ENCODE measurements around the gene NSD2.

The NSD2 gene

DNA sequence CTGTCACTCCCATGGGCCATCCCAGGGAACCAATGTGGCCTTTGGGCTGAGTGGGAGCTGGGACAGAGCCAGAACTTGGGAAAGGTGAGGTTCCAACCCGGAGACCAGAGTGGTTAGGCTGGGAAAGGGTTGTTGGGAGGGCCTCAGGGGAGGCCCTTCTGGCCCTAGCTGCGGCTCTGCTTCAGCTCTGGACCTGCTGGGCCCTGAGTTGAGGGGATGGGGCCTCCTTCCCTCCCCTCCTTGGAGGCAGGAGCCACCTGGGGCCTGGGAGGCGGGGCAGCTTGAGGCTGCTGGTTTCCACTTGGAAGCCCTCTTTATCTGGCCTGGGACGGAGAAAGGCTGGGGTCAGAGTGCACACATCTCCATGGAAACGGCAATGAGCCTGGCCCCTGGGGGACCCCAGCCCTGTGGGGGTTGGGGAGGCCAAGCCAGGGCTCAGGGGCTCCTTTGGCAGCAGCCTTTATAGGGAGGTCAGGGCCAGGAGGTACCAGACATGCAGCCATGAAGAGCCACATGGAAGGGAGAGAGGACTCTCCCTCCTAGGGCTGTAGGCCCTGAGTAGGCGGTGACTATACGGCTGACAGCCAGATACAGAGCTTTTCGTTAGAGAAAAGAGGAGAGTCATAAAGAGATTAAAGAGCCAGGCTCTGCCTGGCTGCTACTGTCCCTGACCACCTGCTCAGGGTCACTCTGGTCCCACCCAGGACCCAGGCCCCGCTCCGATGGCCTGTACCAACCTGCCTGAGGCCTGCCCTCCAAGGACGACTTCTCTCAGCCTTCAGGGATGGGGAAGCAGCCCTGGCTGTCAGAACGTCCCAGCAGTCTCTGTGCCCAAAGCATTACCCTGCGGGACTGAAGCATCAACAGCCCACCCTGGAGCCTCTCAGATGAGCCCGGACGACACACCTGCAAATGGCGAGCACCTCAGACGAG is 6.9 kb upstream of the NSD2 start:
- DNase-seq (ENCODE audit: low spot score): no peak

DNA sequence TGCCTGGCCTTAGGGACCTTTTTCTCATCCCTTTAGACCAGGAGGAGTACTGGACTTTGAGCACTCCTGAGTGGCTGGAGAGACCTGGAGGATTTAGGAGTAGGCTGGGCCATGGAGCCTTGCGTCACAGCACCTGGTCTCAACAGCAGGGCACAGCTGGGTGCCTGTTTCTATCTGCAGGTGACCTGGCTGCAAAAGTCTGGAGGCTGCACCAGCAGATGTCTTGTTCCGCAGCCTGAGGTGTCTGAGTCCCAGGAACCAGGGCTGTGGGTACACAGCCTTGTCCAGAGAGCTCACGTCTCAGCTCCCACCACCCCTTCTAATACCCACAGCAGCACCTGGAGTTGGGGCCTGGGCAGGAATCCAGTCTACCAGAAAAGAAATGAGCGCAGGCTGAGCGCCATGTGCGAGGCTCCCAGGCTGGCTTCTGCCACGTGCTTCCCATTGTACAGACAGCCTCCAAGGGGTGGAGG is 5.0 kb upstream of the NSD2 start:
- DNase-seq (ENCODE audit: low spot score): no peak

DNA sequence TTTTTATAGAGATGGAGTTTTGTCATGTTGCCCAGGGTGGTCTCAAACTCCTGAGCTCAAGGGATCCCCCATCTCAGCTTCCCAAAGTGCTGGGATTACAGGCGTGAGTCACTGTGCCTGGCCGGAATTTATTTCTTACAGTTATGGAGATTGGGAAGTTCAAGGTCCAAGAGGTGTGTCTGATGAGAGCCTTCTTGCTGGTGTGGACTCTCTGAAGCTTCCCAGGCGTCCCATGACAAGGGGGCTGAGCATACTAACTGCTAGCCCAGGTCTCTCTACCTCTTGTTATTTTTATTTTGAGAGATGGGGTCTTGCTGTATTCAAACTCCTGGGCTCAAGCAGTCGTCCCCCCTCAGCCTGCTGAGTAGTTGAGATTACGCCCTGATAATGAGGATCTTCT is 2.9 kb upstream of the NSD2 start:
- DNase-seq (ENCODE audit: low spot score): no peak

DNA sequence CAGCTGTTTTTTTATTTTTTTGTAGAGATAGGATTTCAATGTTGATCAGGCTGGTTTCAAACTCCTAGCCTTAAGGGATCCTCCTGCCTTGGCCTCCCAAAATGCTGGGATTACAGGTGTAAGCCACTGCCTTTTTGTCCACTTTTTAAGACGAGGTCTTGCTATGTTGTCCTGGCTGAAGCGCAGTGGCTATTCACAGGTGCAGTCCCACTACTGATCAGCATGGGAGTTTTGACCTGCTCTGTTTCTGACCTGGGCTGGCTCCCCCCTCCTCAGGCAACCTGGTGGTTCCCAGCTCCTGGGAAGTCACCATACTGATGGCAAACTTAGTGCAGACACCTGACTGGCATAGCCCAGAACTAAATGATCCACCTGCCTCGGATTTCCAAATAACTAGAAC is 2.3 kb upstream of the NSD2 start:
- DNase-seq (ENCODE audit: low spot score): no peak

DNA sequence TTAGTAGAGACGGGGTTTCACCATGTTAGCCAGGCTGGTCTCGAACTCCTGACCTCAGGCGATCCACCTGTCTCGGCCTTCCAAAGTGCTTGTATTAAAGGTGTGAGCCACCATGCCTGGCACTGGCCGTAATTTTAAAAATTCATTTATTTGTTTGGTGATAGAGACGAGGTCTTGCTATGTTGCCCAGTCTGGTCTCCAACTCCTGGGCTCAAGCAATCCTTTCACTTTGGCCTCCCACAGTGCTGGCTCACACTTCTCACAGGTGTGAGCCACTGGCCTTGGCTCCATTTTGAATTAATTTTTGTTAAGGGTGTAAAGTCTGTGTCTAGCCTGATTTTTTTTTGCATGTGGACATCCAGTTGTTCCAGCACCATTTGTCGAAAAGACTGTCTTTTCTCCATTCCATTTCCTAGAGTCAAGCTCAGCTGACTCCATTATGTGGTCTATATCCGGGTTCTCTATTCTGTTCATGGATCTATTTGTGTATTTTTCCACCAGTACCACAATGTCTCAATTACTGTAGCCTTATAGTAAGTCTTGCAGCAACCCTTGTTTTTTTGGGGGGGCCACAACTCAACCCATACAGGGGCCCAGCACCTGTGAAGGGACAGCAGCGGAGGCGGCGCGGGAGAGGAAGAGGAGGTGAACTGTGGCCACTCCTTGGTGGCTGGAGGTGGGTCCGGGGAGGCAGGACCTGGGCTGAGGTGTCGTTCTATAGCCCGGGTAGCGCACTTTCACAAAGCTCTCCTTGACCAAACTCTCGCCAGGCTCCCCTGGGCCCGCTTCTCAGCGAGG is 1.5 kb upstream of the NSD2 start:
- DNase-seq (ENCODE audit: low spot score): no peak

DNA sequence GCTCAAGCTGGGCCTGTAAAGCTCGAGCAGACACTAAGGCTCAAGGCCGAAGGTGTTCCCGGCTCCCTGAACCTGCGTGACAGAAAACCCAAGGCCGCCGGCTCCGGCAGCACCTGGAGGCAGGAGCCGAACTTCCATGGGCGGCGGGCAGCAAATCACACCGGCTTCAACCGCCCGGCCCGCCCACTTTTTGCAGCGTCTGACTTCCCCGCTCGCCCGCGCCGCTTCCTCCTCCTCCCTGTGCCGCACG is 940 bp upstream of the NSD2 start:
- peak; percentile 89 for DNase-seq (ENCODE audit: low spot score)

DNA sequence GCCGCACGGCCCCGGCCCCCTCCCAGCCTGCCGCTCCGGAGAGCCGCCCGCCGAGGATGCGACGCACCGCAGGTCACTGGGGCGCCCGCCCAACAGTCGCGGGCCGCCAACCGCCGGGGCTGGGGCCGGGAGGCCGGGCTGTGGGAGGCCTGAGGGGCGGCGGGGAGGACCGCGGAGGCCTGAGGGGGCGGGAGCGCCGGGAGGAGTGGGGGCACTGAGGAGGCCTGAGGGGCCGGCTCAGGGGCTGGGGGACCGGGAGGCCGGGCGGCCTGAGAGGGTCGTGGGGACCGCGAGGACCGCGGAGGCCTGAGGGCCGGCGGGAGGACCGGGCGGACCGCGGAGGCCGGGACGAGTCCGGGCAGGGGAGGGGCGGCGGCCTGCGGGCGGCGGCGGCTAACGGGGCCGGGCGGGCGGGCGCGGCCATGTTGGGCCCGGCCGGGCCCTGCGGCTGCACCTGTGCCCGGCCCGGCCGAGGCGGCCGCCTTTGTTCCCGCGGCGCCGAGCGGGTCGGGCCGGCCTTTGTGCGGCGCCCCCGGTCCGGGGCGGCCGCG is 353 bp downstream of the NSD2 start:
- DNase-seq (ENCODE audit: low spot score): peak; percentile 23

DNA sequence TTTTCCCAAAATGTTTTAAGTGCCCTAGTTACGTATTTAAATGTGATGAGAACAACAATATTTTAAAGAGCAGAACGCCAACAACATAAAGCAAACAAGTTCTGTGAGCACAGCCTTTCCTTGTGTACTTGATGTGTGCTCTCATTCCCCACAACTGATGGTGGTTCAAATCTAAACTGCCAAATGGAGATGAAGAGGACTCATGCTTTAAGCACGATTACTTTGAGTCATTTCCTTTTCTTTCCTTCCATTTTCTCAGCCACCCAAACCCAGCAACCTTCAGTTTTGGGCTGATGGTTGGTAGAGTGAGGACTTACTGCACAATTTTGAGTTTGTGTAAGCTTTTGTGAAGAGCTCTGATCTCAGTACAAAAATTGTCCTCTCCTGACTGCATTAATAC is 1.7 kb downstream of the NSD2 start:
- peak; percentile 81 for DNase-seq (ENCODE audit: low spot score)

DNA sequence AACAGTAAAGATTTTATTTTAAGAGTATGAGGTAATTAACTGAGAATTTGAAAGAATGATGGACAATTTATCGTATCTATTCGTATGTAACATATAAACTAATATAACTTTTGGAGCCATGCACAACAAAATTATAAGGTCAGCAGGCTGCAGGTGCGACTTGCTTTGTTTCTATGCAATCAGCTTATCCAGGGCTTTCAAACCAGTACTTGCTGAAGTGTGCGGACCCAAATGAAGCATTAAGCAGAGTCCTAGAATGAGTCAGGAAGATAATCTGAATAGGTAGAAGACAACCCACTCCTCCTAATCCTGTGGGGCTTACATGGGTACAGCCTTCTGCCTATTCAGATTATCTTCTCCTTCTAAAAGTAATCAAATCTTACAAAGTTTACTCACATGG is 2.1 kb downstream of the NSD2 start:
- DNase-seq (ENCODE audit: low spot score): no peak

DNA sequence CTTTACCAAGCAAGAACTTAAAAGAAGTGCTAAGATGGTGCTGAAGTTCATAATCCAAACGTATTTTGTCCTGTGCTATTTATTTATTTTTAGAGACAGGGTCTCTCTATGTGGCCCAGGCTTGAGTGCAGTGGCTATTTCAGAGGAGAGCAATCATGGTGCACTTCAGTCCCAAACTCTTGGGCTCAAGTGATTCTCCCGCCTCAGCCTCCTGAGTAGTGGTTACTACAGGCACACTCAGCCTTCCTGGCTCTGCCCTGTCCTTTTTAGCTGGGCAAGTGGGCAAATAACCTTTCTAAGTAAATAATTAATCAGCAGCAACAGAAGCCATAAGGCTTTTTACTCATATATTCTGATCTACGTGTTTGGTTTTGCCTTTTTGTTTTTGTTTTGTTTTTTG is 2.6 kb downstream of the NSD2 start:
- peak; percentile 63 for DNase-seq (ENCODE audit: low spot score)

DNA sequence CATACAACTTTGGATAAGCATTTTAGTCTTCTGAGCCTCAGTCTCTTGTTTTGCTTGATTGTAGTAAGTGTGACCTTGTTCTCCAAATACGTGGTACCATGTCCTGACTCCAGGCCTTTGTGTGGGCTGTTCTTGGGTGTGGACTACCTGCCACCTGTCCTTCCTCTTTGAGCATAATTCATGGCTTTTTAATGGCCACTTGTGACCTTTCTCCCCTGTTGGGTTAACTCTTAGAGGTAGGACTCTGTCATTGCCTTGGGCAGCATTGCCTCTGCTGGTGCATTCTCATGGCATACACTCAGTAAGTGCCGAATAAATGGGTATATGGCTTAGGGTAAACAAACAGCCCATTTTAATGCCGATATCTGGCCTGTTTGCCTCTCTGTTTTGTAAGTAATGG is 3.0 kb downstream of the NSD2 start:
- DNase-seq (ENCODE audit: low spot score): peak; percentile 12

DNA sequence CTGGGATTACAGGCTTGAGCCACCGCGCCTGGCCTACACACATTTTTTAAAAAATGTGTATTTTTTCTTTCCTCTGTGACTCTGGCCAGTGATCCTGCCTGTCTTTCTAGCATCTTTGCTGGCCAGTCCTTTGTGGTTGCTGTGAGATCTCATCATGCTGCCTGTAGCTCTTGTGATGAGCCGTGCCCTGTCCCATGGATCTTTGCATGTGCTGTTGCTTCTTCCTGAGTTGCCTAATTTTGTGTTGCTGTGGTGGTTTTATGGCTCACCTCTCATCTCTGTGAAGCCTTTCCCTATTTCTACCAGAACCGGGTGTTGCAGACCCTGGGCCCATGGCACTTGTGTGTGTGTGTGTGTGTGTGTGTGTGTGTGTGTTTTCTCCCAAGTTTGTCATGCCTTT is 8.3 kb downstream of the NSD2 start:
- DNase-seq (ENCODE audit: low spot score): no peak

DNA sequence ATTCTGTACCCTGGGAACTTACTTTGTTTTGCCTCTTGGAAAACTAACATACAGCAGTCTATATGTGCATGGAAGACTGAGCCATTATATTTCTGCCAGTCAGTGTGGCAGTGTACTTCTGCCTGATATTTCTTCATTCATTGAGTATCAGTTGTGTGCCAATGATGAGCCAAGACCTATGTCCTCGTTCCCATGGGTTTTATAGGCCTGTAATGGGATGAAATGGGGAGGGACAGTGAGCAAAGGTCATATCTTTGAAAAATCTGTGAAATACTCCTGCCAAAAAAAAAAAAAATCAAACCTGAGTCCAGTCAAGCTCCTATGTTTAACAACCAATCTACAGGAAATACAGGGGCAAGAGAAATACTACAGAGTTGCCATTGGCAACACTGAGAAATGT is 9.1 kb downstream of the NSD2 start:
- no peak for DNase-seq (ENCODE audit: low spot score)

DNA sequence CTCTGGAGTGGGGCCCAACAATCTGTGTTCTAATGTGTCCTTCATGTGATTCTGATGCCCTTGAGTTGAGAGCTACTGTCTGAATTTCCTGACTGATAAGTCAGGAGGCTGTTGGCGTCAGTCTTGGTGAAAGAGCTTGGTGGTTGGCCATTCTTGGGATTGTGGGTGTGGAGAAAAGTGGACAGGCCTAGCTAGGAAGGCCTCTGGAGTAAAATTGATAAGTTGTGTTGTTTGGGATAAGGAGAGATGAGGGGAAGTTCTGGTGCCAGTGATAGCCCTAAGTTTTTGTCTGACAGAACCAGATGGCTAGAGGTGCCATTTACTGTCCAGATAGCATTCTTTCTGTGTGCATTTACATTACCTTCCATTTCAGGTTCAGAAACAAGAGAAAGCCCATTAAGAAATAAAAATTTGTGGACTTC is 11.7 kb downstream of the NSD2 start:
- no peak for DNase-seq (ENCODE audit: low spot score)

DNA sequence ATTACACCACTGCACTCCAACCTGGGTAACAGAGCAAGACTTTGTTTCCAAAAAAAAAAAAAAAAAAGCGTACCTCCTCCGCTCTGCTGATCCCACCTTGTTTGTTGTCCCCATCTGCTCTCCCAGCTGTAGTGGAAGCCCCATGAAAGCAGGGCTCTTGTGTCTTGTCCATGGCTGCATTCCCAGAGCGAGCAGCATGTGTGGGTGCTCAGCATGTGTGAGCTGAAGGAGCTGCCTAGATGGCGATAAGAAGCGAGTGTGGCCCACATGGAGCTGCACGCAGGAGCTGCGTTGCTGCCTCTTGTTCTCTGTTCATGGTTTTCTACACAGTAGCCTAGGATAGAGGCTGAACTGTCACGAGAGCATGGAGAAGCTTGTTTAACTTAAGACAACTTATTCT is 12.4 kb downstream of the NSD2 start:
- DNase-seq (ENCODE audit: low spot score): no peak

DNA sequence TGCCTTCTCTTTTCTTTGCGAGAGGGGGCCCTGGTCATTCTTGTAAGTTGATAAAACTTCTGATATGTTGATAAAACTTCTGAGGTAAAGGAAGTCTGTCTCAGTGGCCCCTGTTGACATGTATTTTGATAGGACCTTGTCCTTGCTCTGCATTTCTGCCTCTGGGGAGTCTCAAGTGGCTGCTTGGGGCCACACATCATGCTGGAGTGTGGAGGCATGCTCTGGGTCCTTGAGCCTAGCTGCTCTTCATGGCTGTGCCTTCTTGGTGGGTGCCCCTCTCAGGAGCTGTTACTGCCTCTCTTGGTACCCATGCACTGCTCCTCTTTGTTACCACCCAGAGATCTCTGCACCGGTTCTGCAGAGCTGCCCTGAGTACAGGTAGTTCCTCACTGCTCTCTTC is 14.2 kb downstream of the NSD2 start:
- no peak for DNase-seq (ENCODE audit: low spot score)

DNA sequence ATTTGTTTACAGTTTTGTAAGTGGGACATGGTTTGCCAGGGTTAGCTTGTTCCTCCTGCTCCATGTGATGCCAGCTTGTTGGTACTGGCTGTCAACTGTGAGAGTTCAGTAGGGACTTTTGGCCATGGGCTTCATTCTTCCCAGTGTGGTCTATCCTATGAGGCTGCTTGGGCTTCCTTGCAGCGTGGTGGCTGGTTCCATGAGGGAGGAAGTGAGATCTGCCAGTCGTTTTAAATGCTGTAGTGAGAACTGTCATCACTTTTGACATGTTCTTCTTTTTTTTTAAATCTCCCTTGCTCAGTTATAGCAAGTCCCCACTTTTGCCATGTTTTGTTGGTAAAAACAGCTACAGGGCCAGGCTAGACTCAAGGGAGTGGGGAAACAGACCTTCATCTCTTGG is 15.9 kb downstream of the NSD2 start:
- DNase-seq (ENCODE audit: low spot score): no peak

DNA sequence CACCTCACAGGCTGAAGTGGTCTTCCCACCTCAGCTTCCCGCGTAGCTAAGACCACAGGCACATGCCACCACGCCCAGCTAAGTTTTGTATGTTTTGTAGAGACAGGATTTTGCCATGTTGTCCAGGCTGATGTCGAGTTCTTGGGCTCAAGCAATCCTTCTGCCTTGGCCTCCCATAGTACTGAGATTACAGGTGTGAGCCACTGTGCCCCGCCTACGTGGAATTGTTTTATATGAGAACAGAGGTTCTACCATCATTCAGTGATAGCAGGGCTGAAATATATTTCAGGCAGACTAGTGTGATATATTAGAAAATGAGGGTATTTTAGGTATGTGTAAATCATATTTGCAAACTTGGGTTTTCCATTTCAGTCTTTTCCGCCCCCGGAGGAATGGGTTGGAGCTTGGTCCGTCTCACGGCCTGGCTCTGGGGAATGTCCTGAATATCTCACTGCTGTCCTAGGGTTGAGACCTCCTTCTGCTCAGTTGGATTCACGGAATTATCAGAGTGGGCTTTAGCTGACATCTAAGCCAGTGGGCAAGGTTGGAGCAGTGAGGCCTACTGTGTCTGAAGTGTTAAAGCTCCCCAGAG is 19.9 kb downstream of the NSD2 start:
- no peak for DNase-seq (ENCODE audit: low spot score)

DNA sequence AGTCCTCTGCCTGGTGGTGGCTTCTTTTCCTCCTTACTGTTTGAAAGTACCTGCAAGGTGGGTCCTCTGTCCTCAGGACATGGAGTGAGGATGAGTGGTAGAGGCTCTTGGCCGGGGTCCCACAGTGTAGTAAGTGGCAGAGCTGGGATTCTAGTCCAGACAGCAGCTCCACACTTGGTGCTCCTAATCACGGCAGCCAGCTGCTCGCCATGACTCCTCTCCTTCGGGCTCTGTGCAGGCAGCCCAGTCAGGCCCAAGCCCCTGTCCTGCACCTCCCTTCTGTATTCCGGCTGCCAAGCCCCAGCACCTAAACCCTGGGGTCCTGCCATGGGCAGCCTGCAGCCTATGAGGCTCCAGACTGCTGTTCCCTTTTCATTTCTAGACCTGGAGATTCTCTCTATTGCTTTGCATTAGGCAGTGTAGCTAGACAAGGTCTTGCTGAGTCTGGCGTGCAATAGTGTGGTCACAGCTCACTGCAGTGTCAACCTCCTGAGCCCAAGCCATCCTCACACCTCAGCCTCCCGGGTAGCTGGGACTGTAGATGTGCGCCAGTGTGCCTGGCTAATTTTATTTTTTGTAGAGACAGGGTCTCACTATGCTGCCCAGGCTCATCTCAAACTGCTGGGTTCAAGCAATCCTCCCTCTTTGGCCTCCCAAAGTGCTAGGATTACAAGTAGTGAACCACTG is 24.9 kb downstream of the NSD2 start:
- no peak for DNase-seq (ENCODE audit: low spot score)

DNA sequence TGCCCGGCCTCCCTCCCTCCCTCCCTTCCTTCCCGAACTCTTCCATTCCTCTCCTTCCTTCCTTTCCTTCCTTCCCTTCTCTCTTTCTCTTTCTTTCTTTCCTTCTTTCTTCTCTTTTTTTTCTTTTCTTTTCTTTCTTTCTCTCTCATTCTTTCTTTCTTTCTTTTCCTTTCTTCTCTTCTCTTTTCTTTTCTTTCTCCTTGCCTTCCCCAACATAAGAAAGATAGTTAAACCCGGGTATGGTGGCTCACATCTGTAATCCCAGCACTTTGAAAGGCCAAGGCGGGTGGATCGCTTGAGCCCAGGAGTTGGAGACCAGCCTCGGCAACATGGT is 25.4 kb downstream of the NSD2 start:
- DNase-seq (ENCODE audit: low spot score): no peak

DNA sequence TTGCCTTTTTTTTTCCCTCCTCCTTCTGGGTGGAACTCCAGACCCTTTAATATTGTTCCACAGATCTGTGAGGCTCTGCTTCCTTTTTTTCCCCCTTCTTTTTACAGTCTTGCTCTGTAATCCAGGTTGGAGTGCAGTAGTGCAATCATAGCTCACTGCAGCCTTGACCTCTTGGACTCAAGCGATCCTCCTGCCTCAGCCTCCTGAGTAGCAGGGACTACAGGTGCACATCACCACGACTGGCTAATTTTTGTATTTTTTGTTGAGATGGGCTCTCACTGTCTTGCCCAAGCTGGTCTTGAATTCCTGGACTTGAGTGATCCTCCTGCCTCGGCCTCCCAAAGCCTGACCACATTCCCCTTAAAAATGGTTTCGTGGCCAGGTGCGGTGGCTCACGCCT is 26.8 kb downstream of the NSD2 start:
- no peak for DNase-seq (ENCODE audit: low spot score)

DNA sequence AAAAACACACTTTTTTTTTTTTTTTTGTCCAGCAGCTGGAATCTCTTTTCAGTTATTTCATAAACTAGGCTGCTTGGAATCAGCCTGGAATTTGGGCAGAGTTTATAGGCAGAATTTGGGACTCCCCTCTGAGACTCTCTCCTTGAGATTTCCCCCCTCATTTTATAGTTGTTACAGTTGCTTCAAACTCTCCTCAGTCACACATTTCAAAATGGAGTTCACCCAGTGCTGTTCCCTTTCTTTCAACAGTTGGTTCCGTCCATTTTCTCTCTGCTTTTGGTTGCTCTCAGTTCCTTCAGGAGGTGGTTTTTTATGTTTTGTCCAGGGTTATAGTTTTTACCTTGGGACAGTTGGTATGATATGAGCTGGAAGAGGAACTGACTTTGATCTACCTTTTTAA is 27.5 kb downstream of the NSD2 start:
- DNase-seq (ENCODE audit: low spot score): no peak

Measured in kidney tubule cell (primary cell).